Vagina (tissue), 2 donors: ENCODE measurements around the gene SLC39A6. TPM values are rescaled to one million over a fixed set of nuclear protein-coding genes. Genes with fewer than 3 reads are reported as not detected.
A peak's percentile ranks its signal among the peaks of the same experiment; 100 is the strongest.

Experiments used
- DNase-seq, 2 donors: peaks; one replicate each; pipeline ENCODE4 v3.0.0-alpha.2; 2017; ENCODE audit errors: extremely low spot score in 2 of 2
- H3K27ac ChIP-seq: fragments of 200-600 bp; sonication (generic); one replicate; pipeline ENCODE4 v1.5.1; 2019
- H3K27me3 ChIP-seq: fragments of 200-600 bp; sonication (generic); one replicate; pipeline ENCODE4 v1.5.1; 2019
- H3K36me3 ChIP-seq, 2 donors: fragments of 200-600 bp; sonication (generic); one replicate each; pipeline ENCODE4 v1.5.1; 2017 to 2019
- H3K4me1 ChIP-seq: fragments of 200-600 bp; sonication (generic); one replicate; pipeline ENCODE4 v1.5.1; 2019
- H3K4me3 ChIP-seq, 2 donors: fragments of 200-600 bp; sonication (generic); 1 replicate in 1 of 2; 2 replicates in 1 of 2; pipeline ENCODE4 v1.5.1; 2016 to 2019
- H3K9me3 ChIP-seq: fragments of 200-600 bp; sonication (generic); one replicate; pipeline ENCODE4 v1.5.1; 2019
- CTCF ChIP-seq, 3 experiments: fragments of 450-650 bp in 2 of 3; fragments of 200-600 bp in 1 of 3; sonication (generic) in 1 of 3; IDR thresholded peaks; one replicate each; pipeline ENCODE4 v1.5.1; 2017 to 2019; ENCODE audit warnings: antibody characterized with exemption in 3 of 3, mild to moderate bottlenecking in 2 of 3, moderate library complexity in 2 of 3
- POLR2A ChIP-seq, 2 donors: fragments of 450-650 bp; IDR thresholded peaks; one replicate each; pipeline ENCODE4 v1.6.1; 2017; ENCODE audit warnings: antibody characterized with exemption in 2 of 2, mild to moderate bottlenecking in 2 of 2, moderate library complexity in 2 of 2
- POLR2AphosphoS5 ChIP-seq, 2 donors: sonication (generic); formaldehyde crosslinking; IDR thresholded peaks; one replicate each; pipeline ENCODE4 v1.9.0; 2017; ENCODE audit warnings: antibody characterized with exemption in 2 of 2, mild to moderate bottlenecking in 2 of 2, low read depth in 1 of 2; ENCODE audit not compliant: insufficient read depth in 1 of 2
- intact Hi-C: fragments of 100-400 bp; cut with DNase I; formaldehyde crosslinking; loops from one replicate; pipeline ENCODE4 v1.15.1; 2023
- total RNA-seq: library from RNA; depleted of rRNA; stranded (reverse); fragments of >200 nt; gene quantifications from one replicate; pipeline ENCODE4 v1.2.3, GENCODE V29; 2016

The SLC39A6 gene
- total RNA-seq, 1 donor from 2014 or later: 39.3 TPM

- H3K4me3 ChIP-seq: no peak overlapping the region
- no peaks in the 10 kb centered on the region for H3K27me3 ChIP-seq
- intact Hi-C loops: no loop called here
- no peaks in the 10 kb centered on the region for H3K9me3 ChIP-seq
- peaks cover 44% of the 10 kb centered on the region for H3K4me1 ChIP-seq
- H3K36me3 ChIP-seq: peaks cover 0 to 39% of the 10 kb centered on the region in 2 donors
- no peak for TF ChIP-seq POLR2AphosphoS5 (IDR thresholded peaks at IDR 0.05; ENCODE audit: insufficient read depth in 1 of 2, low read depth in 1 of 2)
- TF ChIP-seq POLR2A (IDR thresholded peaks at IDR 0.05): no peak
- TF ChIP-seq CTCF (IDR thresholded peaks at IDR 0.05): no peak
- no peak for DNase-seq
- no peak overlapping the region for H3K27ac ChIP-seq
Measured at GRCh38 chr18:36135264-36135663, 6.1 kb upstream of the SLC39A6 start.

- H3K4me3 ChIP-seq: no peak overlapping the region
- H3K9me3 ChIP-seq: no peaks in the 10 kb centered on the region
- intact Hi-C loops: no loop called here
- H3K4me1 ChIP-seq: peaks cover 54% of the 10 kb centered on the region
- no peak overlapping the region for H3K27ac ChIP-seq
- peaks cover 0 to 16% of the 10 kb centered on the region in 2 donors for H3K36me3 ChIP-seq
- TF ChIP-seq CTCF (IDR thresholded peaks at IDR 0.05) (no peak), POLR2AphosphoS5 (IDR thresholded peaks at IDR 0.05; ENCODE audit: insufficient read depth in 1 of 2, low read depth in 1 of 2) (no peak), POLR2A (IDR thresholded peaks at IDR 0.05) (no peak)
- DNase-seq: no peak
- no peaks in the 10 kb centered on the region for H3K27me3 ChIP-seq
Measured at GRCh38 chr18:36132756-36133155, 3.6 kb upstream of the SLC39A6 start.

GRCh38 chr18:36131692-36132483 lies 2.7 kb upstream of the SLC39A6 start:
- peaks cover 63% of the 10 kb centered on the region for H3K4me1 ChIP-seq
- TF ChIP-seq CTCF (IDR thresholded peaks at IDR 0.05): no peak
- no peak for TF ChIP-seq POLR2AphosphoS5 (IDR thresholded peaks at IDR 0.05; ENCODE audit: insufficient read depth in 1 of 2, low read depth in 1 of 2)
- no peak for TF ChIP-seq POLR2A (IDR thresholded peaks at IDR 0.05)
- H3K4me3 ChIP-seq: peak overlapping the region in 1 of 2 donors; percentile 96
- H3K36me3 ChIP-seq: peaks cover 0 to 9% of the 10 kb centered on the region in 2 donors
- H3K27ac ChIP-seq: no peak overlapping the region
- H3K9me3 ChIP-seq: no peaks in the 10 kb centered on the region
- H3K27me3 ChIP-seq: no peaks in the 10 kb centered on the region
- no peak for DNase-seq
- intact Hi-C loops: no loop called here

GRCh38 chr18:36130883-36131653 lies 1.9 kb upstream of the SLC39A6 start:
- peaks cover 63% of the 10 kb centered on the region for H3K4me1 ChIP-seq

More at GRCh38 chr18:36130883-36131653, 1.9 kb upstream of the SLC39A6 start:
- intact Hi-C loops: no loop called here
- H3K9me3 ChIP-seq: no peaks in the 10 kb centered on the region
- H3K36me3 ChIP-seq: peaks cover 0 to under 1% of the 10 kb centered on the region in 2 donors
- DNase-seq: no peak
- TF ChIP-seq POLR2AphosphoS5 (IDR thresholded peaks at IDR 0.05; ENCODE audit: insufficient read depth in 1 of 2, low read depth in 1 of 2) (no peak), CTCF (IDR thresholded peaks at IDR 0.05) (no peak), POLR2A (IDR thresholded peaks at IDR 0.05) (no peak)
- H3K4me3 ChIP-seq: peak overlapping the region; percentile 83 to 96
- H3K27ac ChIP-seq: peak overlapping the region; percentile 97
- no peaks in the 10 kb centered on the region for H3K27me3 ChIP-seq
